Muscle of leg (tissue), 9 donors: ENCODE measurements around the gene SCYGR8. TPM values are rescaled to one million over a fixed set of nuclear protein-coding genes. Genes with fewer than 3 reads are reported as not detected.

Experiments
- polyA plus RNA-seq, 8 donors: library from polyadenylated mRNA; unstranded; fragments of 120-200 nt; gene quantifications; one replicate each; pipeline versions ENCODE4 v1.2.1 to v1.2.3, GENCODE V29; 2013; ENCODE audit warnings: inconsistent platforms in 1 of 8, low replicate concordance in 1 of 8; ENCODE audit not compliant: insufficient read length in 8 of 8, insufficient read depth in 1 of 8
- total RNA-seq: library from RNA; stranded (reverse); fragments of 120-200 nt; gene quantifications from one replicate; pipeline ENCODE4 v1.2.4, GENCODE V29; 2013

The SCYGR8 gene
- total and polyA plus RNA-seq, 9 donors, result not detected

Other genes with a start within 250 kb of the SCYGR8 start
- not detected for gene SCYGR2, start 147.0 kb upstream of the SCYGR8 start, total RNA-seq
- gene SCYGR2, start 147.0 kb upstream of the SCYGR8 start, polyA plus RNA-seq, result not detected
- not detected for gene SCYGR3, start 131.1 kb upstream of the SCYGR8 start, total RNA-seq
- gene SCYGR3, start 131.1 kb upstream of the SCYGR8 start, polyA plus RNA-seq, result not detected
- not detected for gene SCYGR4, start 128.4 kb upstream of the SCYGR8 start, total RNA-seq
- gene SCYGR4, start 128.4 kb upstream of the SCYGR8 start, polyA plus RNA-seq, result not detected
- gene SCYGR5, start 79.1 kb upstream of the SCYGR8 start, total RNA-seq, result not detected
- gene SCYGR5, start 79.1 kb upstream of the SCYGR8 start, polyA plus RNA-seq, result not detected
- gene SLC19A3, start 27.9 kb upstream of the SCYGR8 start, total RNA-seq, result 1.2 TPM
- gene SLC19A3, start 27.9 kb upstream of the SCYGR8 start, polyA plus RNA-seq, result 1 to 10 TPM in 4 of 8 donors, under 1 TPM in 4; 0.64 to 5.1 (median 0.94) TPM
- not detected for gene SCYGR6, start 21.1 kb upstream of the SCYGR8 start, total RNA-seq
- gene SCYGR6, start 21.1 kb upstream of the SCYGR8 start, polyA plus RNA-seq, result not detected
- not detected for gene SCYGR7, start 17.6 kb upstream of the SCYGR8 start, total RNA-seq
- not detected for gene SCYGR7, start 17.6 kb upstream of the SCYGR8 start, polyA plus RNA-seq
- 0.27 TPM for gene CCL20, start 67.9 kb downstream of the SCYGR8 start, total RNA-seq
- 1 to 10 TPM in 7 of 8 donors, under 1 TPM in 1; 0.61 to 6.3 (median 2.3) TPM for gene CCL20, start 67.9 kb downstream of the SCYGR8 start, polyA plus RNA-seq
- not detected for gene DAW1, start 125.7 kb downstream of the SCYGR8 start, total RNA-seq
- under 1 TPM in 4 of 8 donors, not detected in 4; 0.05 to 0.36 (median 0.09) TPM for gene DAW1, start 125.7 kb downstream of the SCYGR8 start, polyA plus RNA-seq